Fibroblast of lung (primary cell): ENCODE measurements around the gene ACSS1. TPM values are rescaled to one million over a fixed set of nuclear protein-coding genes. Genes with fewer than 3 reads are reported as not detected.

Source experiments
- DNase-seq, 2 donors: peaks; one replicate each; pipeline versions ENCODE4 v3.0.0 to v3.0.0-alpha.2; 2010; ENCODE audit warnings: low read depth in 2 of 2
- H2AFZ ChIP-seq: 2 replicates; pipeline ENCODE4 v1.5.1; 2012; ENCODE audit warnings: low read length, control low read depth, inconsistent platforms
- H3K27ac ChIP-seq: 2 replicates; pipeline ENCODE4 v1.5.1; 2011; ENCODE audit warnings: low read length, control low read depth; ENCODE audit not compliant: insufficient read depth
- H3K27me3 ChIP-seq: 2 replicates; pipeline ENCODE4 v1.5.1; 2011; ENCODE audit warnings: mild to moderate bottlenecking, low read length; ENCODE audit not compliant: control insufficient read depth, insufficient read depth
- H3K36me3 ChIP-seq: 2 replicates; pipeline ENCODE4 v1.5.1; 2011; ENCODE audit warnings: low read length; ENCODE audit not compliant: control insufficient read depth, insufficient read depth
- H3K4me1 ChIP-seq: 2 replicates; pipeline ENCODE4 v1.5.1; 2011; ENCODE audit warnings: low read length; ENCODE audit not compliant: control insufficient read depth, insufficient read depth; ENCODE audit errors: extremely low read depth
- H3K4me2 ChIP-seq: 2 replicates; pipeline ENCODE4 v1.5.1; 2011; ENCODE audit warnings: low read length, control low read depth; ENCODE audit not compliant: insufficient read depth; ENCODE audit errors: extremely low read depth
- H3K4me3 ChIP-seq, 4 experiments: fragments of 200-600 bp in 1 of 4; sonication (generic) in 1 of 4; replicated peaks in 1 of 4; 2 replicates each; pipeline ENCODE4 v1.5.1; 2011 to 2016; ENCODE audit warnings: low read length in 4 of 4, low read depth in 3 of 4, mild to moderate bottlenecking in 3 of 4, control low read depth in 2 of 4, inconsistent platforms in 1 of 4, mixed read lengths in 1 of 4; ENCODE audit not compliant: insufficient read depth in 1 of 4; ENCODE audit errors: control extremely low read depth in 1 of 4
- H3K79me2 ChIP-seq: 2 replicates; pipeline ENCODE4 v1.5.1; 2012; ENCODE audit warnings: mild to moderate bottlenecking, low read length, inconsistent platforms; ENCODE audit not compliant: control insufficient read depth, insufficient read depth
- H3K9ac ChIP-seq: 2 replicates; pipeline ENCODE4 v1.5.1; 2011; ENCODE audit warnings: mild to moderate bottlenecking, low read length, control low read depth; ENCODE audit not compliant: insufficient read depth
- H3K9me3 ChIP-seq: 2 replicates; pipeline ENCODE4 v1.5.1; 2012; ENCODE audit warnings: low read depth, low read length; ENCODE audit not compliant: control insufficient read depth, insufficient read depth
- H4K20me1 ChIP-seq: 2 replicates; pipeline ENCODE4 v1.5.1; 2011; ENCODE audit warnings: low read length; ENCODE audit not compliant: control insufficient read depth, insufficient read depth; ENCODE audit errors: extremely low read depth
- EZH2 ChIP-seq: IDR thresholded peaks from 2 replicates; pipeline ENCODE4 v1.5.1; 2012; ENCODE audit warnings: low read length, control low read depth, mild to moderate bottlenecking; ENCODE audit errors: missing control alignments
- polyA plus RNA-seq, 2 donors: library from polyadenylated mRNA; depleted of rRNA in 1 of 2; stranded (reverse) in 1 of 2; unstranded in 1 of 2; fragments of >200 nt; gene quantifications; 2 replicates each; pipeline ENCODE4 v1.2.1, GENCODE V29; 2011 to 2012; ENCODE audit warnings: missing spikeins in 1 of 2
- total RNA-seq: library from RNA; depleted of rRNA; stranded (reverse); fragments of >200 nt; gene quantifications from 2 replicates; pipeline ENCODE4 v1.2.1, GENCODE V29; 2014
- TF ChIP-seq, protein P1 (sequence below), 2 donors: IDR thresholded peaks in 1 of 2; conservative IDR thresholded peaks in 1 of 2; 1 replicate in 1 of 2; 2 replicates in 1 of 2; pipeline ENCODE4 v1.5.1; 2011 to 2012; ENCODE audit warnings: low read length in 2 of 2, control low read depth in 1 of 2, inconsistent platforms in 1 of 2, low read depth in 1 of 2, mild to moderate bottlenecking in 1 of 2

ACSS1 gene
- total and polyA plus RNA-seq, 2 donors (not counting 1 experiment from before 2014, with no cell fraction given): 1.3 to 3.4 TPM

DNA sequence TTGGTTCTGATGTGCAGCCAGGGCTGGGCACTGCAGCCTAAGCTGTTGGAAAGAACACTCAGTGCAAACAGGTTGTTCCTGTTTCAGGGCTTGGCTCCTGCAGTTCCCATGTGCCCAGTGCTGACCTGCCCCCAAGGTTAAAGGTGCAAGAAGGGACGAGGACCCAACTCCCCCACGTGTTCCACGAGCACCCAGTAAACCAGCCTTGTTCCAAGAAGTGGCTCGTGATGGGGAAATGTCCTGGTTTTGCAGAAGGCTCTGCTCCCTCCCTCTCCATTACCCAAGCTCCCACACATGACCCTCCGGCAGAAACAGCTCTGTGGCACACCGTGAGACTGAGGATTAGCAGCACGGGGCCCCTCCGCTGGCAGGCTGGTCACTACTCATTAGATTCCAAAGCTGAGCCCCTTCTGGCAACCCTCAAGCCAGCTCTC lies 9.4 kb downstream of the ACSS1 start:
- H3K4me2 ChIP-seq: no peak overlapping the region
- DNase-seq: no peak
- no peak for TF ChIP-seq EZH2
- TF ChIP-seq, protein P1, sequence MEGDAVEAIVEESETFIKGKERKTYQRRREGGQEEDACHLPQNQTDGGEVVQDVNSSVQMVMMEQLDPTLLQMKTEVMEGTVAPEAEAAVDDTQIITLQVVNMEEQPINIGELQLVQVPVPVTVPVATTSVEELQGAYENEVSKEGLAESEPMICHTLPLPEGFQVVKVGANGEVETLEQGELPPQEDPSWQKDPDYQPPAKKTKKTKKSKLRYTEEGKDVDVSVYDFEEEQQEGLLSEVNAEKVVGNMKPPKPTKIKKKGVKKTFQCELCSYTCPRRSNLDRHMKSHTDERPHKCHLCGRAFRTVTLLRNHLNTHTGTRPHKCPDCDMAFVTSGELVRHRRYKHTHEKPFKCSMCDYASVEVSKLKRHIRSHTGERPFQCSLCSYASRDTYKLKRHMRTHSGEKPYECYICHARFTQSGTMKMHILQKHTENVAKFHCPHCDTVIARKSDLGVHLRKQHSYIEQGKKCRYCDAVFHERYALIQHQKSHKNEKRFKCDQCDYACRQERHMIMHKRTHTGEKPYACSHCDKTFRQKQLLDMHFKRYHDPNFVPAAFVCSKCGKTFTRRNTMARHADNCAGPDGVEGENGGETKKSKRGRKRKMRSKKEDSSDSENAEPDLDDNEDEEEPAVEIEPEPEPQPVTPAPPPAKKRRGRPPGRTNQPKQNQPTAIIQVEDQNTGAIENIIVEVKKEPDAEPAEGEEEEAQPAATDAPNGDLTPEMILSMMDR (conservative IDR thresholded peaks at IDR 0.05 in 1 of 2, IDR thresholded peaks at IDR 0.05 in 1 of 2; ENCODE audit: low read depth in 1 of 2, low read length in 2 of 2): no peak
- H3K4me3 ChIP-seq: no peak overlapping the region
- H3K4me1 ChIP-seq: peaks cover 2% of the 10 kb centered on the region
- H4K20me1 ChIP-seq: no peaks in the 10 kb centered on the region
- no peak overlapping the region for H3K9ac ChIP-seq
- no peak overlapping the region for H2AFZ ChIP-seq
- no peaks in the 10 kb centered on the region for H3K9me3 ChIP-seq
- peaks cover 25% of the 10 kb centered on the region for H3K27me3 ChIP-seq
- no peak overlapping the region for H3K27ac ChIP-seq
- no peaks in the 10 kb centered on the region for H3K36me3 ChIP-seq
- no peaks in the 10 kb centered on the region for H3K79me2 ChIP-seq

GRCh38 chr20:25047766-25048165 lies 10.2 kb downstream of the ACSS1 start:
- Histone ChIP-seq H4K20me1 (no peaks in the 10 kb centered on the region), H3K36me3 (no peaks in the 10 kb centered on the region), H3K4me2 (no peak overlapping the region), H3K27ac (no peak overlapping the region), H2AFZ (no peak overlapping the region), H3K9me3 (no peaks in the 10 kb centered on the region), H3K79me2 (no peaks in the 10 kb centered on the region), H3K4me3 (no peak overlapping the region), H3K9ac (no peak overlapping the region), H3K27me3 (peaks cover 25% of the 10 kb centered on the region), H3K4me1 (no peaks in the 10 kb centered on the region)
- no peak for TF ChIP-seq EZH2
- TF ChIP-seq, protein P1 (conservative IDR thresholded peaks at IDR 0.05 in 1 of 2, IDR thresholded peaks at IDR 0.05 in 1 of 2; ENCODE audit: low read depth in 1 of 2, low read length in 2 of 2): no peak
- DNase-seq: no peak

DNA sequence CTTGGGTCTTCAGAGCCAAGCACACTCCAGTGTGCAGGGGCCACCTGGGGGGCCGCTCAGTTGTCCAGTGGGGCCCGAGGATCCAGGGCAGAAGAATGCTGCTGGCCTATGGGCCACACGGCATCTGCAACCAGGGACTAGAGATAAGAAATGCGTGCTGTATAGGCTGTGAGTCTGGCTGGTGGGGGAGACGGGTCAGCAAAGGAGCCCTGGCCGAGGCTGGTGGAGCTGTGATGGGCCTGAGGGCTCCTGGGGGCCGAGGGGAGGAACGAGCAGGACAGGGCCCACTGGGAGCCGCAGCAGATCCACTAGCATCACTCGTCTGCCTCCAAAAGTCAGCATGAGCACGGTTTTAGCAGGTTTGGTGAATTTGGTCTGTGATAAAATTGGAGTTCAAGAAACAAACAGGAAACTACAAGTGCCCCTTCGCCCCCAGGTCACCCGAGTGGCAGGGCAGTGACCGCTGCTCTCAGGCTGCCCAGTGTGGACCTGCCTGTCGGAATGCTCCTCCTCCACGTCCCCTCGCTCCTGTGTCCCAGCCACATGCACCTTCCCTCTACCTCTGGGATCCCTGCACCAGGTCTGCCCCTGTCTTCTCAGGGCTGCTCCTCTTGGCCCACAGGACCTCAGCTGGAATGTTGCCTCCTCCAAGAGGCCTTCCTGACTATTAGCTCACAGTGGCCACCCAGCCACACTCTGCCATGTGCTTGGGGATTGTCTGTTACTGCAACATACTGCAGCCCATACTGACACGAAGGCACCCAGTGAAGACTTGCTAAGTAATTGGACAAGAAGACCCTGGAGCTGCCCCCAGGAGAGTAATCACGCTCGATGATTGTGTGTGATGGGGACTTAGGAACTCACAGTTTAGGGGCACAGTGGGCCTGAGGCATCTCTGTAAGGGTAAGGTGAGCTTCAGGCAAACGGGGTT lies 10.9 kb downstream of the ACSS1 start:
- no peak overlapping the region for H3K4me2 ChIP-seq
- no peaks in the 10 kb centered on the region for H3K36me3 ChIP-seq
- TF ChIP-seq EZH2: no peak
- TF ChIP-seq, protein P1 (conservative IDR thresholded peaks at IDR 0.05 in 1 of 2, IDR thresholded peaks at IDR 0.05 in 1 of 2; ENCODE audit: low read depth in 1 of 2, low read length in 2 of 2): no peak

More for the DNA sequence above, 10.9 kb downstream of the ACSS1 start:
- Histone ChIP-seq H3K79me2 (no peaks in the 10 kb centered on the region), H3K9me3 (no peaks in the 10 kb centered on the region), H3K4me3 (no peak overlapping the region), H4K20me1 (no peaks in the 10 kb centered on the region), H3K9ac (no peak overlapping the region), H3K4me1 (no peaks in the 10 kb centered on the region), H3K27ac (no peak overlapping the region), H2AFZ (no peak overlapping the region), H3K27me3 (peaks cover 25% of the 10 kb centered on the region)
- DNase-seq: no peak
